Neural cell (in vitro differentiated cells): Measurements from ENCODE around the gene ME3.

ENCODE experiments used
- CTCF ChIP-seq: fragments of 450-650 bp; IDR thresholded peaks from 2 replicates; pipeline ENCODE4 v1.5.1; 2014; ENCODE audit warnings: antibody characterized with exemption, mild to moderate bottlenecking, moderate library complexity; ENCODE audit not compliant: poor library complexity, severe bottlenecking
- EP300 ChIP-seq: fragments of 450-650 bp; conservative IDR thresholded peaks from 2 replicates; pipeline ENCODE4 v1.6.1; 2014; ENCODE audit warnings: antibody characterized with exemption, mild to moderate bottlenecking, moderate library complexity; ENCODE audit not compliant: poor library complexity, severe bottlenecking
- EZH2 ChIP-seq: fragments of 200-600, 300-800 bp; shearing (Covaris generic), sonication (generic); IDR thresholded peaks from 2 replicates; pipeline ENCODE4 v1.6.1; 2014; ENCODE audit warnings: antibody characterized with exemption, low read length, borderline replicate concordance, mild to moderate bottlenecking; ENCODE audit not compliant: insufficient read depth, poor library complexity, severe bottlenecking
- MXI1 ChIP-seq: fragments of 450-650 bp; conservative IDR thresholded peaks from 2 replicates; pipeline ENCODE4 v1.6.1; 2014; ENCODE audit warnings: antibody characterized with exemption, mild to moderate bottlenecking; ENCODE audit not compliant: poor library complexity, severe bottlenecking
- POLR2AphosphoS5 ChIP-seq: IDR thresholded peaks from 2 replicates; pipeline ENCODE4 v1.6.1; 2012
- RAD21 ChIP-seq: fragments of 450-650 bp; conservative IDR thresholded peaks from 2 replicates; pipeline ENCODE4 v1.6.1; 2014; ENCODE audit warnings: antibody characterized with exemption, mild to moderate bottlenecking, moderate library complexity
- REST ChIP-seq: IDR thresholded peaks from 2 replicates; pipeline ENCODE4 v1.6.1; 2012; ENCODE audit warnings: borderline replicate concordance
- SMC3 ChIP-seq: fragments of 450-650 bp; conservative IDR thresholded peaks from 2 replicates; pipeline ENCODE4 v1.6.1; 2014; ENCODE audit warnings: antibody characterized with exemption, mild to moderate bottlenecking, moderate library complexity; ENCODE audit not compliant: poor library complexity
- TAF1 ChIP-seq: IDR thresholded peaks from 2 replicates; pipeline ENCODE4 v1.6.1; 2012; ENCODE audit warnings: low read depth

- TF ChIP-seq TAF1 (no peak), CTCF (no peak), POLR2AphosphoS5 (no peak), EZH2 (no peak), RAD21 (no peak), REST (no peak), SMC3 (no peak), EP300 (no peak), MXI1 (no peak)
Observed at GRCh38 chr11:86708669-86709068, 36.3 kb upstream of the ME3 start.
